H1 (cell line): ENCODE data around the gene RYK. TPM values are rescaled to one million over a fixed set of nuclear protein-coding genes. Genes with fewer than 3 reads are reported as not detected.
A peak's percentile ranks its signal among the peaks of the same experiment; 100 is the strongest.

Experiments used
- CTCF ChIA-PET: fragments of 300-600 bp; sonication (Branson Sonifier 250); formaldehyde crosslinking; loops from one replicate; lab custom pipeline; 2021; ENCODE audit not compliant: partially characterized antibody; lab: Charles Lee
- POLR2A ChIA-PET: fragments of 300-600 bp; sonication (Branson Sonifier 250); formaldehyde crosslinking; loops from one replicate; lab custom pipeline; 2021; ENCODE audit warnings: inconsistent platforms; ENCODE audit not compliant: partially characterized antibody; lab: Charles Lee
- DNase-seq, 2 experiments: peaks; one replicate each; pipeline versions ENCODE4 v3.0.0 to v3.0.0-alpha.2; 2010 to 2022; ENCODE audit warnings: low spot score in 2 of 2, low read depth in 1 of 2, mixed read lengths in 1 of 2
- FAIRE-seq: peaks from 2 replicates; lab custom pipeline; 2011; peaks lifted over from hg19 to GRCh38; lab: Jason Lieb, UNC
- H2AFZ ChIP-seq: 2 replicates; pipeline ENCODE4 v1.8.1; 2012; ENCODE audit warnings: low read length, inconsistent platforms
- H2AK5ac ChIP-seq: 2 replicates; pipeline ENCODE4 v1.6.1; 2013; ENCODE audit warnings: low read depth, low read length
- H2BK120ac ChIP-seq: replicated peaks from 2 replicates; pipeline ENCODE3; 2013; ENCODE audit warnings: low read depth, low read length, inconsistent platforms
- H2BK12ac ChIP-seq: 2 replicates; pipeline ENCODE4 v1.6.1; 2013; ENCODE audit warnings: low read depth, low read length
- H2BK15ac ChIP-seq: 2 replicates; pipeline ENCODE4 v1.6.1; 2013; ENCODE audit warnings: low read length
- H2BK20ac ChIP-seq: 2 replicates; pipeline ENCODE4 v1.6.1; 2013; ENCODE audit warnings: low read length
- H2BK5ac ChIP-seq: 2 replicates; pipeline ENCODE4 v1.6.1; 2013; ENCODE audit warnings: low read depth, low read length
- H3K14ac ChIP-seq: 2 replicates; pipeline ENCODE4 v1.6.1; 2013; ENCODE audit warnings: inconsistent platforms; ENCODE audit not compliant: insufficient read length
- H3K18ac ChIP-seq: 2 replicates; pipeline ENCODE4 v1.6.1; 2013; ENCODE audit warnings: low read length; ENCODE audit errors: extremely low read depth
- H3K23ac ChIP-seq: 2 replicates; pipeline ENCODE4 v1.6.1; 2013; ENCODE audit warnings: inconsistent platforms; ENCODE audit not compliant: insufficient read length
- H3K23me2 ChIP-seq: 2 replicates; pipeline ENCODE4 v1.6.1; 2013; ENCODE audit warnings: low read depth, low read length
- H3K27ac ChIP-seq: 2 replicates; pipeline ENCODE4 v1.6.1; 2011; ENCODE audit warnings: low read depth, low read length, inconsistent platforms
- H3K27me3 ChIP-seq, 4 experiments: replicated peaks in 1 of 4; 1 replicate in 1 of 4; 2 replicates in 3 of 4; pipeline versions ENCODE4 v1.6.1 to v1.8.1; 2011 to 2013; ENCODE audit warnings: low read length in 3 of 4, mild to moderate bottlenecking in 3 of 4, inconsistent platforms in 2 of 4, mixed read lengths in 2 of 4, moderate library complexity in 1 of 4; ENCODE audit not compliant: control insufficient read depth in 3 of 4, insufficient read depth in 3 of 4; ENCODE audit errors: extremely low read depth in 1 of 4
- H3K36me3 ChIP-seq, 4 experiments: 2 replicates each; pipeline versions ENCODE4 v1.6.1 to v1.8.1; 2011 to 2013; ENCODE audit warnings: mild to moderate bottlenecking in 4 of 4, low read length in 3 of 4, moderate library complexity in 2 of 4, control low read depth in 1 of 4, inconsistent platforms in 1 of 4; ENCODE audit not compliant: insufficient read depth in 4 of 4, control insufficient read depth in 2 of 4
- H3K4ac ChIP-seq: replicated peaks from 2 replicates; pipeline ENCODE3; 2013; ENCODE audit warnings: low read length, low read depth, mixed read lengths, inconsistent platforms; ENCODE audit not compliant: insufficient read length
- H3K4me1 ChIP-seq, 4 experiments: replicated peaks in 1 of 4; 1 replicate in 1 of 4; 2 replicates in 3 of 4; pipeline versions ENCODE4 v1.6.1 to v1.8.1; 2011 to 2013; ENCODE audit warnings: low read length in 3 of 4, inconsistent platforms in 2 of 4, mixed read lengths in 1 of 4; ENCODE audit not compliant: insufficient read depth in 4 of 4, control insufficient read depth in 3 of 4
- H3K4me2 ChIP-seq, 2 experiments: 2 replicates each; pipeline versions ENCODE4 v1.6.1 to v1.8.1; 2011 to 2013; ENCODE audit warnings: low read depth in 2 of 2, low read length in 2 of 2, control low read depth in 1 of 2, inconsistent platforms in 1 of 2, mild to moderate bottlenecking in 1 of 2; ENCODE audit not compliant: insufficient read depth in 1 of 2
- H3K4me3 ChIP-seq, 4 experiments: fragments of 200-600, 300-600 bp in 1 of 4; sonication (generic), shearing (Covaris generic), sonication (Bioruptor Twin) in 1 of 4; 2 replicates each; pipeline versions ENCODE4 v1.5.1 to v1.8.1; 2011 to 2016; ENCODE audit warnings: low read length in 4 of 4, low read depth in 3 of 4, control low read depth in 2 of 4, inconsistent platforms in 2 of 4, mild to moderate bottlenecking in 2 of 4, mixed read lengths in 1 of 4, moderate library complexity in 1 of 4; ENCODE audit not compliant: insufficient read depth in 2 of 4; ENCODE audit errors: extremely low read depth in 1 of 4
- H3K56ac ChIP-seq: replicated peaks from 2 replicates; pipeline ENCODE3; 2013; ENCODE audit warnings: low read depth, mild to moderate bottlenecking, mixed read lengths, low read length, inconsistent platforms; ENCODE audit not compliant: insufficient read length
- H3K79me1 ChIP-seq: 2 replicates; pipeline ENCODE4 v1.6.1; 2013; ENCODE audit warnings: low read depth, low read length, control low read depth
- H3K79me2 ChIP-seq, 2 experiments: 2 replicates each; pipeline versions ENCODE4 v1.6.1 to v1.8.1; 2012 to 2013; ENCODE audit warnings: low read length in 2 of 2, mild to moderate bottlenecking in 2 of 2, inconsistent platforms in 1 of 2; ENCODE audit not compliant: insufficient read depth in 2 of 2, control insufficient read depth in 1 of 2
- H3K9ac ChIP-seq, 4 experiments: replicated peaks in 1 of 4; 1 replicate in 1 of 4; 2 replicates in 3 of 4; pipeline versions ENCODE4 v1.6.1 to v1.8.1; 2011 to 2013; ENCODE audit warnings: low read depth in 3 of 4, low read length in 3 of 4, control low read depth in 2 of 4, mild to moderate bottlenecking in 2 of 4, moderate library complexity in 2 of 4, inconsistent platforms in 1 of 4; ENCODE audit errors: extremely low read depth in 1 of 4
- H3K9me3 ChIP-seq, 2 experiments: 2 replicates each; pipeline versions ENCODE4 v1.6.1 to v1.8.1; 2012 to 2013; ENCODE audit warnings: mild to moderate bottlenecking in 2 of 2, moderate library complexity in 2 of 2, control low read depth in 1 of 2, inconsistent platforms in 1 of 2, low read depth in 1 of 2, low read length in 1 of 2, mixed read lengths in 1 of 2; ENCODE audit not compliant: insufficient read depth in 2 of 2
- H4K20me1 ChIP-seq, 2 experiments: replicated peaks in 1 of 2; 2 replicates each; pipeline versions ENCODE3 to v1.8.1; 2011 to 2013; ENCODE audit warnings: inconsistent platforms in 2 of 2, low read length in 2 of 2, mild to moderate bottlenecking in 1 of 2; ENCODE audit not compliant: insufficient read depth in 2 of 2, control insufficient read depth in 1 of 2
- H4K5ac ChIP-seq: 2 replicates; pipeline ENCODE4 v1.6.1; 2013; ENCODE audit warnings: low read length, low read depth, mixed read lengths, inconsistent platforms; ENCODE audit not compliant: insufficient read length
- H4K8ac ChIP-seq: 2 replicates; pipeline ENCODE4 v1.8.0; 2013; ENCODE audit warnings: mild to moderate bottlenecking, moderate library complexity, low read length, inconsistent platforms; ENCODE audit not compliant: insufficient read depth; ENCODE audit errors: extremely low read depth
- H4K91ac ChIP-seq: replicated peaks from 2 replicates; pipeline ENCODE3; 2013; ENCODE audit warnings: low read length, mixed read lengths, inconsistent platforms; ENCODE audit not compliant: insufficient read length
- CHD1 ChIP-seq: IDR thresholded peaks from 2 replicates; pipeline ENCODE4 v1.6.1; 2012; ENCODE audit warnings: low read depth, low read length, improper control_type of control experiment
- EGR1 ChIP-seq: IDR thresholded peaks from 2 replicates; pipeline ENCODE4 v1.6.1; 2011; ENCODE audit warnings: low read depth, low read length, borderline replicate concordance
- JUND ChIP-seq: IDR thresholded peaks from 2 replicates; pipeline ENCODE4 v1.6.1; 2011; ENCODE audit warnings: mild to moderate bottlenecking, improper control_type of control experiment, low read length
- MAFK ChIP-seq: IDR thresholded peaks from 2 replicates; pipeline ENCODE4 v1.6.1; 2012; ENCODE audit warnings: low read depth, mild to moderate bottlenecking, improper control_type of control experiment, low read length
- SIN3A ChIP-seq, 2 experiments: IDR thresholded peaks in 1 of 2; conservative IDR thresholded peaks in 1 of 2; 2 replicates each; pipeline ENCODE4 v1.6.1; 2011 to 2012; ENCODE audit warnings: low read length in 2 of 2, improper control_type of control experiment in 1 of 2, low read depth in 1 of 2, mild to moderate bottlenecking in 1 of 2
- SP1 ChIP-seq: IDR thresholded peaks from 2 replicates; pipeline ENCODE4 v1.6.1; 2011; ENCODE audit warnings: low read depth, low read length
- WGBS, 2 experiments: shearing (Covaris generic) in 1 of 2; methylation state at CpG; one replicate each; pipeline versions ENCODE4 v1.1.6 to v1.1.7; 2013 to 2015; ENCODE audit warnings: low lambda C conversion rate in 2 of 2, mixed read lengths in 2 of 2, inconsistent platforms in 1 of 2, low coverage in 1 of 2, missing lambda C conversion rate in 1 of 2; ENCODE audit not compliant: insufficient replicate concordance in 2 of 2, insufficient coverage in 1 of 2, insufficient read length in 1 of 2; ENCODE audit errors: extremely low coverage in 1 of 2, missing lambda C conversion rate in 1 of 2; 5-methylcytosine and 5-hydroxymethylcytosine counted together
- polyA plus RNA-seq, 7 experiments: library from polyadenylated mRNA; depleted of rRNA in 3 of 7; stranded (reverse) in 5 of 7; unstranded in 2 of 7; fragments of >200 nt in 5 of 7; fragments of 200-250 nt in 2 of 7; gene quantifications; 1 replicate in 5 of 7; 2 replicates in 1 of 7; 4 replicates in 1 of 7; pipeline versions ENCODE4 v1.2.1 to v1.2.3, GENCODE V29; 2011 to 2013; ENCODE audit warnings: missing spikeins in 2 of 7, mixed read lengths in 2 of 7
- total RNA-seq: library from RNA; stranded (reverse); fragmentation: NEBNext Ultra II Directional; extraction: Animal tissue kit (Norgen Biotek cat#: 25700); gene quantifications from 2 replicates; pipeline ENCODE4 v1.2.1, GENCODE V29; 2021
- TF ChIP-seq, protein P1 (sequence below): IDR thresholded peaks from 2 replicates; pipeline ENCODE4 v1.6.1; 2011; ENCODE audit warnings: low read depth, mild to moderate bottlenecking, low read length; ENCODE audit not compliant: insufficient read depth
- TF ChIP-seq, protein P2 (sequence below): IDR thresholded peaks from 2 replicates; pipeline ENCODE4 v1.6.1; 2012; ENCODE audit warnings: inconsistent platforms

RYK gene
- total and polyA plus RNA-seq, 2 of the 8 experiments (the other 6 are each of a cell fraction or from before 2014, with no cell fraction given): 30.5 to 63.8 TPM

DNA sequence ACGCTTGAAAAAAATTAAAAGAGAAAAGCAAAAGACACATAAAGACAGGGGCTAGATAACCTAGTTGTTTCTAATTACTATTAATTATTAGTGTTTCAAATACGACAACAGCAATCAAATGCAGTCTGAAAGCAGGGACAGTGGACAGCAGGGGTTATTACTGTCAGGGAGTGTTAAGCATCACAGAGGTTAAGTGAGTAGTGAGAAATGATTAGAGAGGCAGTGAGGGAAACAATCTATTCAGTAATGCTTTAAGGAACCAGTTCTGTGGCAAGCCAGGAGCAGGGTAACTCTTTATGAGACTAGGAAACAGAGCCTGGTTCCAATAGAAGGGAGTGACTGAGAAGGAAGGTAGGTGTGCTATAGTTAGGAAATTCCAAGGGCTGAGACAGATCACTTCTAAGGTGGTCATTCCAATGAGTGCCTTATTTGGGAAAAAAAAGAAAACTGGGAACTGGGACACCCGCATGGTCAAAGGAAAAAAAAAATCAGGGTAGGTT, 15.0 kb downstream of the RYK start:
- Histone ChIP-seq H3K18ac (no peak overlapping the region), H3K79me2 (peaks cover 17 to 100% of the 10 kb centered on the region in 2 experiments), H2AK5ac (no peak overlapping the region), H2BK15ac (no peak overlapping the region), H2BK12ac (no peak overlapping the region), H4K5ac (no peak overlapping the region), H4K91ac (no peak overlapping the region), H2BK5ac (no peak overlapping the region), H2AFZ (no peak overlapping the region), H3K27ac (no peak overlapping the region), H4K20me1 (peaks cover 7 to 19% of the 10 kb centered on the region in 2 experiments), H3K23me2 (no peaks in the 10 kb centered on the region), H3K9me3 (no peaks in the 10 kb centered on the region; a peak in 1 of 4 replicates), H3K14ac (no peak overlapping the region), H2BK120ac (no peak overlapping the region), H3K4me1 (peaks cover 0 to 6% (median 2%) of the 10 kb centered on the region in 4 experiments; a peak in 2 of 7 replicates), H3K4me3 (no peak overlapping the region), H3K79me1 (peaks cover 3% of the 10 kb centered on the region; the same call in 1 of the 2 replicates), H3K56ac (no peak overlapping the region), H2BK20ac (no peak overlapping the region), H3K9ac (no peak overlapping the region), H4K8ac (no peak overlapping the region), H3K23ac (no peak overlapping the region), H3K4me2 (no peak overlapping the region), H3K4ac (no peak overlapping the region), H3K36me3 (no peaks in the 10 kb centered on the region), H3K27me3 (no peaks in the 10 kb centered on the region)
- FAIRE-seq (peak; percentile 24), DNase-seq (no peak)
- TF ChIP-seq CHD1 (no peak), SIN3A (conservative IDR thresholded peaks at IDR 0.05 in 1 of 2, IDR thresholded peaks at IDR 0.05 in 1 of 2; ENCODE audit: low read depth in 1 of 2, low read length in 2 of 2) (no peak), JUND (no peak), MAFK (no peak), EGR1 (no peak), SP1 (no peak)
- TF ChIP-seq, protein P1, sequence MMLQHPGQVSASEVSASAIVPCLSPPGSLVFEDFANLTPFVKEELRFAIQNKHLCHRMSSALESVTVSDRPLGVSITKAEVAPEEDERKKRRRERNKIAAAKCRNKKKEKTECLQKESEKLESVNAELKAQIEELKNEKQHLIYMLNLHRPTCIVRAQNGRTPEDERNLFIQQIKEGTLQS: no peak
- TF ChIP-seq, protein P2, sequence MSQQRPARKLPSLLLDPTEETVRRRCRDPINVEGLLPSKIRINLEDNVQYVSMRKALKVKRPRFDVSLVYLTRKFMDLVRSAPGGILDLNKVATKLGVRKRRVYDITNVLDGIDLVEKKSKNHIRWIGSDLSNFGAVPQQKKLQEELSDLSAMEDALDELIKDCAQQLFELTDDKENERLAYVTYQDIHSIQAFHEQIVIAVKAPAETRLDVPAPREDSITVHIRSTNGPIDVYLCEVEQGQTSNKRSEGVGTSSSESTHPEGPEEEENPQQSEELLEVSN: no peak
- WGBS, 2 experiments: 80 to 100% methylated on average over 1 to 3 of the region's 3 CpGs
- POLR2A ChIA-PET: interaction anchor here (0.8 to 3.6 kb wide), 2 partner anchors 11 to 15 kb away, joined by 3 to 16 read pairs; partner anchors contain the start of gene RYK
- CTCF ChIA-PET: interaction anchor here (3.6 kb wide), 1 partner anchor 23 kb away, joined by 21 read pairs; no protein-coding TSS in a partner anchor
